HEK293 (cell line): Measurements from ENCODE around the gene FHAD1.

Experiments used
- CTCF ChIA-PET: fragments of 350-600 bp; formaldehyde crosslinking; extraction: SDS; loops from one replicate; lab custom pipeline; 2021; ENCODE audit warnings: antibody characterized with exemption; lab: Yijun Ruan, JAX
- POLR2A ChIA-PET: fragments of 300-600 bp; formaldehyde crosslinking; extraction: SDS; loops from one replicate; lab custom pipeline; 2020; ENCODE audit warnings: antibody characterized with exemption, inconsistent platforms; lab: Yijun Ruan, JAX
- H3K27ac ChIP-seq: fragments of 200-500 bp; sonication (Bioruptor generic); 2 replicates; pipeline ENCODE4 v1.5.1; 2014; ENCODE audit warnings: low read depth, low read length, control low read depth, inconsistent platforms; ENCODE audit errors: extremely low read depth
- H3K36me3 ChIP-seq, 2 experiments: fragments of 200-500 bp in 1 of 2; sonication (Bioruptor generic) in 1 of 2; 1 replicate in 1 of 2; 2 replicates in 1 of 2; pipeline ENCODE4 v1.5.1; 2014 to 2017; ENCODE audit warnings: inconsistent platforms in 2 of 2, low read length in 2 of 2; ENCODE audit not compliant: control insufficient read depth in 2 of 2, insufficient read depth in 1 of 2
- H3K4me1 ChIP-seq: fragments of 200-500 bp; sonication (Bioruptor generic); 2 replicates; pipeline ENCODE4 v1.5.1; 2014; ENCODE audit warnings: mild to moderate bottlenecking, low read length, inconsistent platforms; ENCODE audit not compliant: control insufficient read depth, insufficient read depth
- H3K4me3 ChIP-seq: 2 replicates; pipeline ENCODE4 v1.5.1; 2011; ENCODE audit warnings: low read depth, mild to moderate bottlenecking, control low read depth, low read length, moderate library complexity
- H3K9me3 ChIP-seq: fragments of 200-500 bp; sonication (Bioruptor generic); 2 replicates; pipeline ENCODE4 v1.5.1; 2014; ENCODE audit warnings: low read depth, low read length, inconsistent platforms; ENCODE audit not compliant: control insufficient read depth, insufficient read depth
- GLI2 ChIP-seq: fragments of 450-650 bp; formaldehyde crosslinking; IDR thresholded peaks from 2 replicates; pipeline ENCODE4; 2017; ENCODE audit warnings: missing biosample characterization, missing genetic modification characterization, low read depth, borderline replicate concordance
- MYNN ChIP-seq: fragments of 450-650 bp; formaldehyde crosslinking; IDR thresholded peaks from 2 replicates; pipeline ENCODE4 v1.5.1; 2016; ENCODE audit warnings: missing biosample characterization, missing genetic modification characterization, borderline replicate concordance
- OSR2 ChIP-seq: fragments of 450-650 bp; formaldehyde crosslinking; IDR thresholded peaks from 2 replicates; pipeline ENCODE4 v1.5.1; 2016; ENCODE audit warnings: missing biosample characterization, missing genetic modification characterization
- RBAK ChIP-seq: fragments of 450-650 bp; formaldehyde crosslinking; IDR thresholded peaks from 2 replicates; pipeline ENCODE4 v1.5.1; 2016; ENCODE audit warnings: missing biosample characterization, missing genetic modification characterization
- REPIN1 ChIP-seq: fragments of 450-650 bp; formaldehyde crosslinking; IDR thresholded peaks from 2 replicates; pipeline ENCODE4 v1.5.1; 2017; ENCODE audit warnings: missing biosample characterization, missing genetic modification characterization, low read depth
- SP3 ChIP-seq: fragments of 450-650 bp; formaldehyde crosslinking; IDR thresholded peaks from 2 replicates; pipeline ENCODE4 v1.5.1; 2016; ENCODE audit warnings: missing biosample characterization, missing genetic modification characterization
- WT1 ChIP-seq: fragments of 450-650 bp; formaldehyde crosslinking; IDR thresholded peaks from 2 replicates; pipeline ENCODE4 v1.5.1; 2016; ENCODE audit warnings: missing biosample characterization, missing genetic modification characterization
- ZBTB21 ChIP-seq: fragments of 450-650 bp; formaldehyde crosslinking; IDR thresholded peaks from 2 replicates; pipeline ENCODE4 v1.5.1; 2017; ENCODE audit warnings: missing biosample characterization, missing genetic modification characterization
- ZFP41 ChIP-seq: fragments of 450-650 bp; formaldehyde crosslinking; IDR thresholded peaks from 2 replicates; pipeline ENCODE4 v1.5.1; 2016; ENCODE audit warnings: missing biosample characterization, missing genetic modification characterization, borderline replicate concordance
- ZNF10 ChIP-seq: fragments of 450-650 bp; formaldehyde crosslinking; IDR thresholded peaks from 2 replicates; pipeline ENCODE4 v1.5.1; 2017; ENCODE audit warnings: missing biosample characterization, missing genetic modification characterization
- ZNF121 ChIP-seq: fragments of 450-650 bp; formaldehyde crosslinking; IDR thresholded peaks from 2 replicates; pipeline ENCODE4 v1.5.1; 2016; ENCODE audit warnings: missing biosample characterization, missing genetic modification characterization
- ZNF16 ChIP-seq: fragments of 450-650 bp; formaldehyde crosslinking; IDR thresholded peaks from 2 replicates; pipeline ENCODE4 v1.5.1; 2016; ENCODE audit warnings: low read depth, missing biosample characterization, missing genetic modification characterization
- ZNF169 ChIP-seq: fragments of 450-650 bp; formaldehyde crosslinking; IDR thresholded peaks from 2 replicates; pipeline ENCODE4 v1.5.1; 2016; ENCODE audit warnings: missing biosample characterization, missing genetic modification characterization
- ZNF223 ChIP-seq: fragments of 450-650 bp; formaldehyde crosslinking; IDR thresholded peaks from 2 replicates; pipeline ENCODE4 v1.5.1; 2016; ENCODE audit warnings: missing biosample characterization, missing genetic modification characterization
- ZNF366 ChIP-seq: fragments of 450-650 bp; formaldehyde crosslinking; conservative IDR thresholded peaks from 2 replicates; pipeline ENCODE4 v1.5.1; 2016; ENCODE audit warnings: missing biosample characterization, missing genetic modification characterization
- ZNF391 ChIP-seq: fragments of 450-650 bp; formaldehyde crosslinking; IDR thresholded peaks from 2 replicates; pipeline ENCODE4 v1.5.1; 2016; ENCODE audit warnings: low read depth, missing biosample characterization, missing genetic modification characterization, borderline replicate concordance
- ZNF398 ChIP-seq: fragments of 450-650 bp; formaldehyde crosslinking; IDR thresholded peaks from 2 replicates; pipeline ENCODE4 v1.5.1; 2017; ENCODE audit warnings: missing biosample characterization, missing genetic modification characterization
- ZNF433 ChIP-seq: fragments of 450-650 bp; formaldehyde crosslinking; IDR thresholded peaks from 2 replicates; pipeline ENCODE4 v1.5.1; 2016; ENCODE audit warnings: missing biosample characterization, missing genetic modification characterization, low read depth
- ZNF580 ChIP-seq: fragments of 450-650 bp; formaldehyde crosslinking; IDR thresholded peaks from 2 replicates; pipeline ENCODE4 v1.5.1; 2016; ENCODE audit warnings: missing biosample characterization, missing genetic modification characterization
- ZNF660 ChIP-seq: fragments of 450-650 bp; IDR thresholded peaks from 2 replicates; pipeline ENCODE4 v1.5.1; 2018; ENCODE audit warnings: missing biosample characterization, mild to moderate bottlenecking, missing genetic modification characterization
- ZNF777 ChIP-seq: fragments of 450-650 bp; formaldehyde crosslinking; IDR thresholded peaks from 2 replicates; pipeline ENCODE4 v1.5.1; 2017; ENCODE audit warnings: missing biosample characterization, missing genetic modification characterization, borderline replicate concordance
- ZNF837 ChIP-seq: fragments of 450-650 bp; formaldehyde crosslinking; IDR thresholded peaks from 2 replicates; pipeline ENCODE4 v1.5.1; 2016; ENCODE audit warnings: missing biosample characterization, missing genetic modification characterization
- ZXDB ChIP-seq: fragments of 450-650 bp; formaldehyde crosslinking; IDR thresholded peaks from 2 replicates; pipeline ENCODE4 v1.5.1; 2016; ENCODE audit warnings: missing biosample characterization, missing genetic modification characterization
- TF ChIP-seq, protein P1 (sequence below): fragments of 450-650 bp; formaldehyde crosslinking; IDR thresholded peaks from 2 replicates; pipeline ENCODE4 v1.5.0; 2017; ENCODE audit warnings: missing biosample characterization, missing genetic modification characterization, borderline replicate concordance
- TF ChIP-seq, protein P2 (sequence below): fragments of 450-650 bp; formaldehyde crosslinking; IDR thresholded peaks from 2 replicates; pipeline ENCODE4 v1.5.1; 2016; ENCODE audit warnings: missing biosample characterization, missing genetic modification characterization

Gene FHAD1

DNA sequence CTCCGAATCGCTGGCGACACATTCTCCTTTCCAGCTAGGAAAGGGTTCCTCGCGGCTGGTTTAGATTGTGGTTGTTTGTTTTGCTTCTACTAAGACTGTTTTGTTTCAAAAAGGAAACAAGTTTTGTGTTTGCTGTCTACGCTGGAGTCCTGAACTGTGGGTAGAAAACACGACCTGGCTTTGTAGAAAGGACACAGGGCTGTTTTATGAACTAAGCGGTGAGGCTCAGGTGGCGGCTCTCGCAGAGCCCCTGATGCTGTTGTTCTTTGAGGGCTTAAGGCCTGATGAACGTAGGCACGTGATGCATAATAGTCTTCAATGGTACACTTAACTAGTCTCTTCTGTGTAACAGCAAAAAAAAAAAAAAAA is 27.0 kb upstream of the FHAD1 start:
- no peak overlapping the region for H3K4me3 ChIP-seq
- CTCF ChIA-PET = interaction anchor here (1.2 kb wide), 1 partner anchor 9 kb away, joined by 3 read pairs; no protein-coding TSS in a partner anchor
- no peaks in the 10 kb centered on the region for H3K9me3 ChIP-seq
- H3K27ac ChIP-seq = no peak overlapping the region
- TF ChIP-seq ZNF10 (tag by site-specific recombination) = no peak
- no peak for TF ChIP-seq ZFP41 (tag by site-specific recombination)
- no peak for TF ChIP-seq ZNF777 (tag by site-specific recombination)
- TF ChIP-seq ZNF580 (tag by site-specific recombination) = no peak
- TF ChIP-seq ZNF16 (tag by site-specific recombination) = no peak
- no peak for TF ChIP-seq ZNF433 (tag by site-specific recombination)
- TF ChIP-seq ZNF121 = no peak
- TF ChIP-seq ZNF398 (tag by site-specific recombination) = no peak
- TF ChIP-seq GLI2 (tag by site-specific recombination) = no peak
- no peak for TF ChIP-seq ZNF223 (tag by site-specific recombination)
- TF ChIP-seq REPIN1 = no peak
- no peak for TF ChIP-seq SP3
- TF ChIP-seq ZNF366 = no peak
- no peak for TF ChIP-seq MYNN (tag by site-specific recombination)
- no peak for TF ChIP-seq ZXDB
- no peak for TF ChIP-seq ZNF169 (tag by site-specific recombination)
- TF ChIP-seq RBAK (tag by site-specific recombination) = no peak
- TF ChIP-seq, protein P1, sequence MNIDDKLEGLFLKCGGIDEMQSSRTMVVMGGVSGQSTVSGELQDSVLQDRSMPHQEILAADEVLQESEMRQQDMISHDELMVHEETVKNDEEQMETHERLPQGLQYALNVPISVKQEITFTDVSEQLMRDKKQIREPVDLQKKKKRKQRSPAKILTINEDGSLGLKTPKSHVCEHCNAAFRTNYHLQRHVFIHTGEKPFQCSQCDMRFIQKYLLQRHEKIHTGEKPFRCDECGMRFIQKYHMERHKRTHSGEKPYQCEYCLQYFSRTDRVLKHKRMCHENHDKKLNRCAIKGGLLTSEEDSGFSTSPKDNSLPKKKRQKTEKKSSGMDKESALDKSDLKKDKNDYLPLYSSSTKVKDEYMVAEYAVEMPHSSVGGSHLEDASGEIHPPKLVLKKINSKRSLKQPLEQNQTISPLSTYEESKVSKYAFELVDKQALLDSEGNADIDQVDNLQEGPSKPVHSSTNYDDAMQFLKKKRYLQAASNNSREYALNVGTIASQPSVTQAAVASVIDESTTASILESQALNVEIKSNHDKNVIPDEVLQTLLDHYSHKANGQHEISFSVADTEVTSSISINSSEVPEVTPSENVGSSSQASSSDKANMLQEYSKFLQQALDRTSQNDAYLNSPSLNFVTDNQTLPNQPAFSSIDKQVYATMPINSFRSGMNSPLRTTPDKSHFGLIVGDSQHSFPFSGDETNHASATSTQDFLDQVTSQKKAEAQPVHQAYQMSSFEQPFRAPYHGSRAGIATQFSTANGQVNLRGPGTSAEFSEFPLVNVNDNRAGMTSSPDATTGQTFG (tag by site-specific recombination) = no peak
- peaks cover 0 to 13% of the 10 kb centered on the region in 2 experiments; a peak in 1 of 3 replicates for H3K36me3 ChIP-seq
- H3K4me1 ChIP-seq = no peaks in the 10 kb centered on the region
- POLR2A ChIA-PET = interaction anchor here (0.6 to 0.7 kb wide), 2 partner anchors 9 to 94 kb away, joined by 3 to 4 read pairs; no protein-coding TSS in a partner anchor

DNA sequence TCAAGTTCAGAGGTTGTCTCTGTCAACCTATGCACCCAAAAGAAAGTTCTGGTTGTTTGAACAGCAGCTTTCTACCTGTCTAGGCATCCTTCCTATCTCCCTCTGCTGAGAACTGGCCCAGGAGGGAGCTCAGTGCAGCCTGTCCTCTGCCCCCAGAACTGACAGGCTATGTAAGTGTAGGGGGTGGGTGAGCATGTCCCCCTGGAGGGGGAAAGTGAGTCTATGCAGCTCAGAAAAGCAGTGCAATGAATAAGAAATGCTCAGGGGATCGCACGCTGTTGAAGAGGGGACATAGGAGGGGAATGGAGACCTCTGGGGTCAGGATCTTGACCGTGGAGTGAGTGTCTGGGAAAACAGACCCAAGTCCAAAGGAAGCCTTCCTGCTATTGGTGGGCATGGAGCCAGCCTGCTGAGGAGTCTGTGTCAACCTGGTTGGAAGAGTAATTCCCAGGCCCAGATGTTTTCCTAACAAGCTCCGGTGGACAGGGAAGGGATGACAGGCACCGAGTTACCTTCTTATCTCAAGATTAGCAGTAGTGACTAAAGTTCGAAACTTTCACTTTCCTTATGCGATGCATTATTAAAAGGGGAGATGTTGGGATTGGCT is 26.1 kb upstream of the FHAD1 start:
- TF ChIP-seq ZNF660 (tag by site-specific recombination) (no peak), RBAK (tag by site-specific recombination) (no peak), WT1 (no peak), ZNF121 (no peak), ZNF837 (tag by site-specific recombination) (no peak), OSR2 (no peak), ZBTB21 (tag by site-specific recombination) (no peak), ZNF391 (tag by site-specific recombination) (no peak)
- TF ChIP-seq, protein P2, sequence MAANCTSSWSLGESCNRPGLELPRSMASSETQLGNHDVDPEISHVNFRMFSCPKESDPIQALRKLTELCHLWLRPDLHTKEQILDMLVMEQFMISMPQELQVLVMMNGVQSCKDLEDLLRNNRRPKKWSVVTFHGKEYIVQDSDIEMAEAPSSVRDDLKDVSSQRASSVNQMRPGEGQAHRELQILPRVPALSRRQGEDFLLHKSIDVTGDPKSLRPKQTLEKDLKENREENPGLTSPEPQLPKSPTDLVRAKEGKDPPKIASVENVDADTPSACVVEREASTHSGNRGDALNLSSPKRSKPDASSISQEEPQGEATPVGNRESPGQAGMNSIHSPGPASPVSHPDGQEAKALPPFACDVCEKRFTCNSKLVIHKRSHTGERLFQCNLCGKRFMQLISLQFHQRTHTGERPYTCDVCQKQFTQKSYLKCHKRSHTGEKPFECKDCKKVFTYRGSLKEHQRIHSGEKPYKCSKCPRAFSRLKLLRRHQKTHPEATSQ = no peak
- H3K27ac ChIP-seq = no peak overlapping the region
- H3K36me3 ChIP-seq = peaks cover 0 to 8% of the 10 kb centered on the region in 2 experiments; a peak in 1 of 3 replicates
- H3K9me3 ChIP-seq = no peaks in the 10 kb centered on the region
- H3K4me1 ChIP-seq = no peaks in the 10 kb centered on the region
- H3K4me3 ChIP-seq = no peak overlapping the region
- CTCF ChIA-PET = interaction anchor here (1.1 to 1.2 kb wide), 2 partner anchors 9 to 10 kb away, joined by 3 to 6 read pairs; no protein-coding TSS in a partner anchor
- POLR2A ChIA-PET = interaction anchor here (0.6 to 0.7 kb wide), 2 partner anchors 10 to 93 kb away, joined by 3 to 4 read pairs; no protein-coding TSS in a partner anchor
